Pulmonary artery endothelial cell (primary cell): Measurements from ENCODE around the gene ELFN1. TPM values are rescaled to one million over a fixed set of nuclear protein-coding genes. Genes with fewer than 3 reads are reported as not detected.

ENCODE experiments used
- DNase-seq: peaks from one replicate; pipeline ENCODE4 v3.0.0-alpha.2; 2011; ENCODE audit warnings: low read depth, low spot score
- total RNA-seq: library from RNA; depleted of rRNA; stranded (reverse); fragments of >200 nt; gene quantifications from 2 replicates; pipeline ENCODE4 v1.2.3, GENCODE V29; 2014

Gene ELFN1
- total RNA-seq, 1 donor from 2014 or later = 0.79 TPM

DNA sequence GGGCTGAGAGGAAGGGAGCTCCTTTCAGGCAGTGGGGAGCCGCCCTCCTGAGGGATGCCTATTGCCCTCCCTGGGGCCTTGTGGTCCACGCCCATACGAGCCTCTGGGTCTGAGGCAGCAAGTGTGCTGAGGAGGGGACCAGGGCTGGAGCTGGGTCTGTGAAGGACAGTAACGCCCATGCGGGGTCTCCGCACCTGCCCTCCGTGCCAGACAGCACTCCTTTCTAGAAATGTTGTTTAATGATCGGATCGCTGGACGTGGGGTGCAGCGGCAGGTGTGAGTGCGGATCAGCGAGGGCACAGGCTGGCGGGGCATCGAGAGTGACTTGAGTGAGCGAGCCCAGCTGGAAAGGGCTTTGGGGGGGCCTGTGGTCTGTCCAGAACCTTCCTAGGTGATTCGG is 70.1 kb downstream of the ELFN1 start:
- DNase-seq = no peak

GRCh38 chr7:1741246-1741645 is 71.2 kb downstream of the ELFN1 start:
- no peak for DNase-seq

GRCh38 chr7:1741751-1742554 is 71.9 kb downstream of the ELFN1 start:
- DNase-seq = no peak

- no peak for DNase-seq
These were observed 72.7 kb downstream of the ELFN1 start for GRCh38 chr7:1742555-1743303.

GRCh38 chr7:1743481-1744230 is 73.6 kb downstream of the ELFN1 start:
- DNase-seq = no peak

DNA sequence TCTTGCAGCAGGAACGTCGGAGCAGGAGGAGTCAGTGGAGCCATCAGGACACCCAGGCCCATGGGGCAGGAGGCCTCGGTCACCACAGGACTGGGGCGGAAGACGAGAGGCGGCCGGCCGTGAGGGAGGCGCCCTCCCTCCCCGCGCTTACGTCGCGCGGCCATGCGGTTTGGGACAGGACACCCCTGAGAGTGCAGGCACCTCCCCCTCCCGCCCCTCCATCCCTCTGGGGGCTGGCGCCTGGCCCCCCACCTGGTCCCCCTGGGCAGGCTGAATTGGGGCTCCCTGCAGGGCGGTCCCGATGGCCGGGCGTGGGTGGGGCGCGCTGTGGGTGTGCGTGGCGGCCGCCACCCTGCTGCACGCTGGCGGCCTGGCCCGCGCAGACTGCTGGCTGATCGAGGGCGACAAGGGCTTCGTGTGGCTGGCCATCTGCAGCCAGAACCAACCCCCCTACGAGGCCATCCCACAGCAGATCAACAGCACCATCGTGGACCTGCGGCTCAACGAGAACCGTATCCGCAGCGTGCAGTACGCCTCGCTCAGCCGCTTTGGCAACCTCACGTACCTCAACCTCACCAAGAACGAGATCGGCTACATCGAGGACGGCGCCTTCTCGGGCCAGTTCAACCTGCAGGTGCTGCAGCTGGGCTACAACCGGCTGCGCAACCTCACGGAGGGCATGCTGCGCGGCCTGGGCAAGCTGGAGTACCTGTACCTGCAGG is 74.4 kb downstream of the ELFN1 start:
- DNase-seq = no peak

DNA sequence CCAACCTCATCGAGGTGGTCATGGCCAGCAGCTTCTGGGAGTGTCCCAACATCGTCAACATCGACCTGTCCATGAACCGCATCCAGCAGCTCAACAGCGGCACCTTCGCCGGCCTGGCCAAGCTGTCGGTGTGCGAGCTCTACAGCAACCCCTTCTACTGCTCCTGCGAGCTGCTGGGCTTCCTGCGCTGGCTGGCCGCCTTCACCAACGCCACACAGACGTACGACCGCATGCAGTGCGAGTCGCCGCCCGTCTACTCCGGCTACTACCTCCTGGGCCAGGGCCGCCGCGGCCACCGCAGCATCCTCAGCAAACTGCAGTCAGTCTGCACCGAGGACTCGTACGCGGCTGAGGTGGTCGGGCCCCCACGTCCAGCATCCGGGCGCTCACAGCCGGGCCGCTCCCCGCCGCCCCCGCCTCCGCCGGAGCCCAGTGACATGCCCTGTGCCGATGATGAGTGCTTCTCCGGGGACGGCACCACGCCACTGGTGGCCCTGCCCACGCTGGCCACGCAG is 75.0 kb downstream of the ELFN1 start:
- DNase-seq = no peak

DNA sequence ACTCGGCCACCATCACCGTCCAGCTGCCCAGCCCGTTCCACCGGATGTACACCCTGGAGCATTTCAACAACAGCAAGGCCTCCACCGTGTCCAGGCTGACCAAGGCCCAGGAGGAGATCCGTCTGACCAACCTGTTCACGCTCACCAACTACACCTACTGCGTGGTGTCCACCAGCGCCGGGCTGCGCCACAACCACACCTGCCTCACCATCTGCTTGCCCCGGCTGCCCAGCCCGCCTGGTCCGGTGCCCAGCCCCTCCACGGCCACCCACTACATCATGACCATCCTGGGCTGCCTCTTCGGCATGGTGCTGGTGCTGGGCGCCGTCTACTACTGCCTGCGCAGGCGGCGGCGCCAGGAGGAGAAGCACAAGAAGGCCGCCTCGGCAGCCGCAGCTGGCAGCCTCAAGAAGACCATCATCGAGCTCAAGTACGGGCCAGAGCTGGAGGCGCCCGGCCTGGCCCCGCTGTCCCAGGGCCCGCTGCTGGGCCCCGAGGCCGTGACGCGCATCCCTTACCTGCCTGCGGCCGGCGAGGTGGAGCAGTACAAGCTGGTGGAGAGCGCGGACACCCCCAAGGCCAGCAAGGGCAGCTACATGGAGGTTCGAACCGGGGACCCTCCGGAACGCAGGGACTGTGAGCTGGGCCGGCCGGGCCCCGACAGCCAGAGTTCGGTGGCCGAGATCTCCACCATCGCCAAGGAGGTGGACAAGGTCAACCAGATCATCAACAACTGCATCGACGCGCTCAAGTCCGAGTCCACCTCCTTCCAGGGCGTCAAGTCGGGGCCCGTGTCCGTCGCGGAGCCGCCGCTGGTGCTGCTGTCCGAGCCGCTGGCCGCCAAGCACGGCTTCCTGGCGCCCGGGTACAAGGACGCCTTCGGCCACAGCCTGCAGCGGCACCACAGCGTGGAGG is 75.8 kb downstream of the ELFN1 start:
- no peak for DNase-seq

- no peak for DNase-seq
These were observed 76.5 kb downstream of the ELFN1 start for GRCh38 chr7:1746491-1746975.

- DNase-seq = no peak
These were observed 77.1 kb downstream of the ELFN1 start for GRCh38 chr7:1747004-1747801.

- no peak for DNase-seq
These were observed 78.2 kb downstream of the ELFN1 start for GRCh38 chr7:1748076-1748838.

- DNase-seq = no peak
These were observed 78.7 kb downstream of the ELFN1 start for GRCh38 chr7:1748839-1749173.

DNA sequence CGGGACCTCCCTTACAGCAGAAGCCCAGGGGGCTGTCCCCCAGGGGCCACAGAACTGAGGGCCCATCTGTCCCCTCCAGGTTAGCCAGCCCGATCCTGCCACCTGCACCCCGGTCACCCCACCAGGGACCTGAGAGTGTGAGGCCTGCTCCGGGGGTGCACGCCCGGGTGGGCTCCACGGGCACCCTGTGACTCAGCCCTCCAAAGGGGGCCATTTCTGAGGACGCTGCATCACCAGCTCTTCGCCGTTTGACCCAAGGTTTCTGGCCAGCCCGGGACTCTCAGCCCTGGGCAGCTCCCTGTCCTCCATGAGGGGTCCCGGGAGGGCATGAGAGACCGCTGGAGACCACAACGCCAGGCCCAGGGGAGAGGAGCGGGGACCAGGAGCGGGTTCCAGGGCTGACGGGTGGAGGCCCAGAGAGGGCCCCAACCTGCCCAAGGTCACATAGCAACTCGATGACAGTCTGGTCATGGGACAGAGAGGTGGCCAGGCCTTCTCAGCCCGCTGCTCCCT is 79.3 kb downstream of the ELFN1 start:
- DNase-seq = no peak

DNA sequence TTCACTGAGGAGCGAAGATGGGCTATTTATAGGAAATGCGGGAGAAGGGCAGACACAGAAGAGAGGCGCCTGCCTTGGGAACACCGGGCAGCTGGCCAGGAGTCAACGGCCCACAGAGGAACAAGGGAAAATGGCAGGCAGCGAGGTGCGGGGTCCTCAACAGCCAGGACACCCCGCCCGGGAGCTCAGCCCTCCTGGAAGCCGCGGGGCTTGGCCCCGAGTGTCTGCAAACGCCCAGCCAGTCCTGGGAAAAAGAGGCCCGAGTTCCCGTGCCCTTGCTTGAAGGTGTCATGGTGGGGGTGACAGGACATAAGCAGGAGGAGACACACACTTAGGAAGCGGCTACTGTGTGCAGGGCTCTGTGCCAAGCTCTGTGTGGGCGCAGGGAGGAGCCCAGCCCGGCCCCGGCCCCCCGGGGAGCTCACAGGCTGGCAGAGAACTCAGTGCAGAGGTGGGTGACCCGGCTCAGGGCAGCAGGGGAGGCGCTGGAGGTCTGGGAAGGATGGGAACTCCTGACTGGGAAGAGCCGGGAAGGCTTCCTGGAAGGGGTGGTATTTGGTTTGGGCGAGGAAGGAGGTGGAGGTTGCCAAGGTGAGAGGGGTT is 79.9 kb downstream of the ELFN1 start:
- no peak for DNase-seq

DNA sequence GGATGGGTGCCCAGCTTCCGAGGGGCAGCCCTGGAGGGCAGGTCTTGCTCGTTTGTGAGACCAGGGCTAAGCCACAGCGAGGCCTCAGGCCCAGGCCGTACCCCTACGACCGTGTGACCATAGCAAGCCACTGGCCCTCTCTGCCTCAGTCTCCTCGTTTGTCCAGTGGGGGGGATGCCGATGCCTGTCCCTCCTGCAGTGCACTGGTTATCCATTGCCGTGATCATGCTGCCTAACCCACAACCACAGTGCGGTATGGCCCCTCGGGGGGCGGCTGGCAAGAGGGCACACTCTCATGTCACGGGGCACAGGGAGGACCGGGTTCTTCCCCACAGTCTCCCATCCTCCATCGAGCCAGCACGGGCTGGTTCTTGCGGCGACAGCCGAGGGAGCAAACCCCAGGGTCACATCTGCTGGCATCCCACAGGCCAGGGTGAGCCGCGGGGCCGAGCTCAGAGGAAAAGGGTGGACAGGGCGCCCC is 80.5 kb downstream of the ELFN1 start:
- no peak for DNase-seq

DNA sequence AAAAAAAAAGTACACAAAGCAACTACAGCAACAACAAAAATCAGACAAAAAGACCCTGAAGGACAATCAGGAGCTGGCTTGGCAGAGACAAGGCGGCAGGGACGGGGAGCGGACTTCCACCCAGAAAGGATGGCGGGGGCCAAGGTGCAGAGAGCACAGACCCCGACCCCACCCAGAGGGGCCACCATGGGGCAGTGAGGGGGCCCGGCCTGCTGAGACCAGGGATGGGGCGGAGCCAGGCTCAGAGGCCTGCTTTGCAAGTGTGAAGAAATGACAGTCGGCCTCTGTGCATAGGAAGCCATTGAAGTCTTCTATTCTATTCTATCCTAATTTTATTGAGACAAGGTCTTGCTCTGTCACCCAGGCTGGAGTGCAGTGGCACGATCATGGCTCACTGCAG is 82.0 kb downstream of the ELFN1 start:
- no peak for DNase-seq

DNA sequence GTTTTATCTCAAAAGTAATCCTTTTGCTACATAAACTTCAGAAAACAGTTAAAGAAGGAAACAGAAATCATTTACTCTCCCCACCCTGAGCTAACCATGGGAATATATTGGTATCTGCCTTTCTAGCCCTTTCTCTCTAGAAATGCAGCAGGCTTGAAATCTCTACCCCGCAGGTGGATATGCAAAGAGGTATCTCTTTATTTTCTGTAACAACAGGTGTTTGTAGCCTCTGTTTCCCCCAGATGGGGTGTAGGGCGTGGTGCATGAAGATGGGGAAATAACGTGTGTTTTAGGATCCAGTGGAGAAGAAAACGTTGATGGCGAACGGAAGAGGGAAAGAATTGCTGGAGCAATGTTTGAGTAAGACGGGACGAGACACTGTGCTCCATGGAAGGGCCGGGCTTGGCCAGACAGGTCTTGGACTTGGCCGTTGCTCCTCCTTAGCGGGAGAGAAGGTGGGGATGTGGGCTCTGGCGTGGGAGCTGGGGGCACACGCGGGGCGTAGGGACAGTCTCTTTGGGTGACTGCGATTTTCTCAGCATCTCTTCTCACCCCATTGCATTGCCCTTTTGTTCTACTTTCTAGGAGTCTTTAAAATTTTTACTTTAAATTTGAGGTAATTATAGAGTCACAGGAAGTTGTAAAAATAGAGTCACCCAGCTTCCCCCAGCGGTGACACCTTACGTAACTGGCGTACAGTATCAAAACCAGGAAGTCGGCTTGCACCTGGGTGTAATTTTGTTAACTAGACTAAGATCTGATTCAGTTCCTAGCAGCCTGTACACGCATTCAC is 82.9 kb downstream of the ELFN1 start:
- DNase-seq = no peak
